Osteoblast (primary cell): ENCODE results near the gene RPS14. TPM values are rescaled to one million over a fixed set of nuclear protein-coding genes. Genes with fewer than 3 reads are reported as not detected.
A peak's percentile ranks its signal among the peaks of the same experiment; 100 is the strongest.

ENCODE experiments used
- DNase-seq: peaks from one replicate; pipeline ENCODE4 v3.0.0; 2011; ENCODE audit warnings: low spot score, mixed read lengths; ENCODE audit not compliant: insufficient read length; ENCODE audit errors: missing footprints
- H2AFZ ChIP-seq: 2 replicates; pipeline ENCODE4 v1.6.0; 2011; ENCODE audit warnings: mild to moderate bottlenecking, low read length
- H3K27ac ChIP-seq: 2 replicates; pipeline ENCODE4 v1.5.1; 2011; ENCODE audit warnings: mild to moderate bottlenecking, low read depth, low read length, moderate library complexity
- H3K27me3 ChIP-seq: 2 replicates; pipeline ENCODE4 v1.6.0; 2012; ENCODE audit warnings: mild to moderate bottlenecking, control low read depth, inconsistent platforms, low read length, moderate library complexity; ENCODE audit not compliant: insufficient read depth
- H3K36me3 ChIP-seq: 2 replicates; pipeline ENCODE4 v1.5.1; 2011; ENCODE audit warnings: mild to moderate bottlenecking, low read length, control low read depth, moderate library complexity; ENCODE audit not compliant: insufficient read depth
- H3K4me1 ChIP-seq: 2 replicates; pipeline ENCODE4 v1.5.1; 2011; ENCODE audit warnings: mild to moderate bottlenecking, low read length, control low read depth, moderate library complexity; ENCODE audit not compliant: insufficient read depth
- H3K4me2 ChIP-seq: 2 replicates; pipeline ENCODE4 v1.6.0; 2011; ENCODE audit warnings: mild to moderate bottlenecking, low read length; ENCODE audit not compliant: insufficient read depth
- H3K4me3 ChIP-seq: fragments of 200-600 bp; sonication (generic); 3 replicates; pipeline ENCODE4 v1.5.1; 2012; ENCODE audit warnings: mild to moderate bottlenecking, low read length, inconsistent platforms; ENCODE audit not compliant: insufficient read depth
- H3K79me2 ChIP-seq: 2 replicates; pipeline ENCODE4 v1.6.0; 2012; ENCODE audit warnings: mild to moderate bottlenecking, low read length, control low read depth, inconsistent platforms; ENCODE audit not compliant: insufficient read depth
- H3K9me3 ChIP-seq: 2 replicates; pipeline ENCODE4 v1.5.1; 2011; ENCODE audit warnings: low read depth, low read length, control low read depth
- H4K20me1 ChIP-seq: 2 replicates; pipeline ENCODE4 v1.6.0; 2012; ENCODE audit warnings: mild to moderate bottlenecking, low read length, control low read depth; ENCODE audit not compliant: insufficient read depth
- total RNA-seq: library from RNA; depleted of rRNA; stranded (reverse); fragments of >200 nt; gene quantifications from 2 replicates; pipeline ENCODE4 v1.2.3, GENCODE V29; 2012
- TF ChIP-seq, protein P1 (sequence below): IDR thresholded peaks from 2 replicates; pipeline ENCODE4 v1.5.1; 2011; ENCODE audit warnings: mild to moderate bottlenecking, low read depth, low read length, moderate library complexity; ENCODE audit errors: extremely low read depth

The RPS14 gene
- total RNA-seq, 1 donor: 1,720 TPM

DNA sequence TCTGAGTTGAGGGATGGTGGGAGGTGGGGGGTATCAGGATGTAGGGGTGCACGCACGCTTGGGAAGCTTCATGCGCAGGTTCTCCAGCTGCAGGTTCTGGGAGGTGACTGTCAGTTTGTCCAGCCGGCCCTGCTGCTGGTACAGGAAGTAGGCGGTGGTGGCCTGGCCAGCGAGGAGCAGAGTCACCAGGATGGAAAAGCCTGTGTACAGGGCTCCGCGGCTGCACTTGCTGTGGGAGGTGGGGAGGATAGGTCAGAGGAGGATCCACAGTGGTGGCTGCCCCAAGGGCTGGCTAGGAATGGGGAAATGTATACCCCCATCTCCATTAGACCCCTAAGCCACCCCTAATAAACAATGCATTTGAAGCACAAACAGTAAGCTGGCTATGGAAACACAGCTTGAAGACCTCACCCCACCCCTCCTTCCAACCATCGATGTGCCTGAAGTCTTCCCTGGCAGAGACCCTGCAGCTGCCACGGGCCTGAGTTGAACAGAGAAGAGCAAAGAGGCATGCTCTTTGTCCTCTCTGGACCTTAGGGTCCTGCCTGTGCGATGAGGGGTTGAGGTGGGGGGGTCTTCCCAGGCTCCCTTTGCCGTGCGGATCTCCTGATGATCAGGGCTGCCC lies 42.3 kb downstream of the RPS14 start:
- TF ChIP-seq, protein P1, sequence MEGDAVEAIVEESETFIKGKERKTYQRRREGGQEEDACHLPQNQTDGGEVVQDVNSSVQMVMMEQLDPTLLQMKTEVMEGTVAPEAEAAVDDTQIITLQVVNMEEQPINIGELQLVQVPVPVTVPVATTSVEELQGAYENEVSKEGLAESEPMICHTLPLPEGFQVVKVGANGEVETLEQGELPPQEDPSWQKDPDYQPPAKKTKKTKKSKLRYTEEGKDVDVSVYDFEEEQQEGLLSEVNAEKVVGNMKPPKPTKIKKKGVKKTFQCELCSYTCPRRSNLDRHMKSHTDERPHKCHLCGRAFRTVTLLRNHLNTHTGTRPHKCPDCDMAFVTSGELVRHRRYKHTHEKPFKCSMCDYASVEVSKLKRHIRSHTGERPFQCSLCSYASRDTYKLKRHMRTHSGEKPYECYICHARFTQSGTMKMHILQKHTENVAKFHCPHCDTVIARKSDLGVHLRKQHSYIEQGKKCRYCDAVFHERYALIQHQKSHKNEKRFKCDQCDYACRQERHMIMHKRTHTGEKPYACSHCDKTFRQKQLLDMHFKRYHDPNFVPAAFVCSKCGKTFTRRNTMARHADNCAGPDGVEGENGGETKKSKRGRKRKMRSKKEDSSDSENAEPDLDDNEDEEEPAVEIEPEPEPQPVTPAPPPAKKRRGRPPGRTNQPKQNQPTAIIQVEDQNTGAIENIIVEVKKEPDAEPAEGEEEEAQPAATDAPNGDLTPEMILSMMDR: no peak
- Histone ChIP-seq H3K9me3 (no peaks in the 10 kb centered on the region), H4K20me1 (no peaks in the 10 kb centered on the region), H3K4me2 (no peak overlapping the region), H3K36me3 (no peaks in the 10 kb centered on the region), H3K27ac (no peak overlapping the region), H2AFZ (no peak overlapping the region), H3K27me3 (no peaks in the 10 kb centered on the region), H3K79me2 (no peaks in the 10 kb centered on the region), H3K4me1 (peaks cover 5% of the 10 kb centered on the region), H3K4me3 (no peak overlapping the region)
- peak; percentile 60 for DNase-seq

DNA sequence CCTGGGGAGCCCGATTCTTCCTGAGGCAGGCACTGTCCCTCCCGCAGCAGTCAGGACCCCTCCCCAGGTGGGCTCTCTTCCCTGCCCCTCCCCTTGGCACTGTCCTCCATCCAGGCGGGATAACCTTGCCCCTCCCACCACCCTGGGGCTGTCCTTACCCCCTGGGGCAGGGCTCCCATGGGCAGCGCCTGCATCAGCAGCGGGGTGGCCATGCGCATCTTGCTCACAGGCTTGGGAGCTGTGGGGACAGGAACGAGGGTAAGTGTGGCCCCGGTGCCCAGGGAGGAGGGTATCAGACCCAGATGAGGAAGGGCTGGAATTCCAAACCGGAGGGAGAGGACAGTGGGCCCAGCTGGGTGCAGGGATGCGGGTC lies 42.8 kb downstream of the RPS14 start:
- Histone ChIP-seq H3K79me2 (no peaks in the 10 kb centered on the region), H3K27me3 (no peaks in the 10 kb centered on the region), H3K4me3 (no peak overlapping the region), H3K36me3 (no peaks in the 10 kb centered on the region), H3K4me1 (peaks cover 5% of the 10 kb centered on the region), H3K27ac (no peak overlapping the region), H3K9me3 (no peaks in the 10 kb centered on the region), H3K4me2 (no peak overlapping the region), H4K20me1 (no peaks in the 10 kb centered on the region), H2AFZ (no peak overlapping the region)
- TF ChIP-seq, protein P1: no peak
- peak; percentile 31 for DNase-seq

DNA sequence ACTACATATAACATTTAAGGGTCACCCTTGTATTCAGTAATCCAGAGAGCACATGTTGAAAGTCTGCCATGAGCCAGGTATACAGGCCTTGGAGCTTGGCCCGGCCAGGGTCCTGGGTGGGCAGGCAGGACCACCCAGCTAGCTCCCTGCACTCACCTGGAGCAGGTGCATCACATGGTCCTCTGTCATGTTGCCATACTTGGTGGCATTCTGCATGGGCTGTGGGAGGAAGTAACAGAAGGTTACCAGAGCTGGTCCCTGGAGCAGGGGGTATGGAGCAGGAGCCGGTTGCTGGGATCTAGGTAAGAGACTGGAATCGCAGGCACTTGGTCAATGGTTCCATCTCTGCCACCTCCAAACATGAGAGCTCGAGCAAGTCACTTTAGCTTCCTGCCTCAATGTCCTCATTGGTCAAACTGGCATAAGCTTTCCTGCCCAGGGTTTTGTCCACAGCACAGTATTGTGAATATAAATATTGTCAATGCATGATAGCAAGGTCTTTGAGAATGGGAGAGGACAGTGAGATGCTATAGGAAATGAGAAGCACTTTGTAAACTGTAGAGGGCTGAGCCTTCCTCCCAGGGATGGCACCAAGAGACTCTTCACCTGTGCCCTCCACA lies 43.3 kb downstream of the RPS14 start:
- H3K27me3 ChIP-seq: no peaks in the 10 kb centered on the region
- no peak overlapping the region for H2AFZ ChIP-seq
- peaks cover 5% of the 10 kb centered on the region for H3K4me1 ChIP-seq
- no peaks in the 10 kb centered on the region for H3K79me2 ChIP-seq
- H3K4me3 ChIP-seq: no peak overlapping the region
- no peaks in the 10 kb centered on the region for H4K20me1 ChIP-seq
- DNase-seq: peak; percentile 70
- TF ChIP-seq, protein P1: no peak
- H3K27ac ChIP-seq: no peak overlapping the region
- no peak overlapping the region for H3K4me2 ChIP-seq
- no peaks in the 10 kb centered on the region for H3K9me3 ChIP-seq
- H3K36me3 ChIP-seq: no peaks in the 10 kb centered on the region

DNA sequence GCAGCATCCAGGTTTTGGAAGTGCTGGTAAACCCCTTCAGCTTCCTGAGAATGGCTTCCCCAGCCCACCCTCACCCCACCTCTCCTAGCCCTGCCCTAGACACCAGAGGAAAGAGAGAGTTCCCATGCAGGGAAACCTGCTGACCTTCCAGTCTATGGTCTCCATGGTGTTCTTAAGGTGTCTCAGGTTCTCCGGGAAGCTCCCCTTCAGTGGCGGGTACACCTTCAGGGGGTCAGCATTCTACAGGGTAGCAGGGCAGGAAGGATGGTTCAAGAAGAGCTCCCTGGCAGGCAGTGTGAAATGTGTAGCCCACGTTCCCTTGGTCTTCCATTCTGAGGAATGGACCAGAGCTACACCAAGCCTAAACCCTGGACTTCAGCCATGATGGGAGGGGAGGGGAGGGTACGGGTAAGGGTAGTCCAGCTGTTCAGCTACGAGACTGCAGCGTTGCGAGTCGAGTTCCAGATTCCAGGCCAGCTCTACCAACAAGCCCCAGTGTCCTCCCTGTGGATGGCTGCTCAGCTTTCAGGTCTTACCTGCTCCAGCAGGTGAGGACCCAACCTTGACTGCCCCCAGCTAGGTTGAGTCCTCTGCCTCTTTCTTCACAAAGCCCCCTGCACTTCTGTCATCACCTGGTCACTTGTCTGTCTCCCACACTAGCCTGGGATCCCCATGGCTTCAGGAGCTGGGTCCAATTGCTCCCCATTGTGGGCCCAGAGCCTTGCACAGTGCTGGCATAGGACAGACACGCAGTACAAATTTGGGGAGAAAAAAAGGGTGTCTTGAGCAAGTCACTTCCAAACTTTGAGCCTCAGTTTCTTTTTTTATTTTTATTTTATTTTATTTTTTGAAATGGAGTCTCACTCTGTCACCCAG lies 44.4 kb downstream of the RPS14 start:
- H2AFZ ChIP-seq: no peak overlapping the region
- peak; percentile 42 for DNase-seq
- H3K27ac ChIP-seq: no peak overlapping the region
- H3K79me2 ChIP-seq: no peaks in the 10 kb centered on the region
- H3K36me3 ChIP-seq: peaks cover 9% of the 10 kb centered on the region
- no peak overlapping the region for H3K4me2 ChIP-seq
- H3K4me3 ChIP-seq: no peak overlapping the region
- H3K4me1 ChIP-seq: peaks cover 3% of the 10 kb centered on the region
- H4K20me1 ChIP-seq: no peaks in the 10 kb centered on the region
- no peaks in the 10 kb centered on the region for H3K9me3 ChIP-seq
- no peaks in the 10 kb centered on the region for H3K27me3 ChIP-seq
- TF ChIP-seq, protein P1: no peak
